Testis (tissue), 3 donors: ENCODE measurements around the gene LRRC47. TPM values are rescaled to one million over a fixed set of nuclear protein-coding genes. Genes with fewer than 3 reads are reported as not detected.

ENCODE experiments used
- DNase-seq: peaks from one replicate; pipeline ENCODE4 v3.0.0-alpha.2; 2019
- H3K27ac ChIP-seq, 2 donors: fragments of 200-600 bp; sonication (generic); one replicate each; pipeline ENCODE4 v1.5.1; 2019
- H3K27me3 ChIP-seq: fragments of 200-600 bp; sonication (generic); one replicate; pipeline ENCODE4 v1.5.1; 2019
- H3K36me3 ChIP-seq: fragments of 200-600 bp; sonication (generic); one replicate; pipeline ENCODE4 v1.5.1; 2017; ENCODE audit warnings: low read depth; ENCODE audit errors: missing control alignments
- H3K4me1 ChIP-seq: fragments of 200-600 bp; sonication (generic); one replicate; pipeline ENCODE4 v1.5.1; 2019
- H3K4me3 ChIP-seq, 2 donors: fragments of 200-600 bp; sonication (generic); one replicate each; pipeline ENCODE4 v1.5.1; 2017 to 2019
- H3K9me3 ChIP-seq: fragments of 200-600 bp; sonication (generic); one replicate; pipeline ENCODE4 v1.5.1; 2017
- POLR2A ChIP-seq: fragments of 450-650 bp; IDR thresholded peaks from one replicate; pipeline ENCODE4 v1.6.1; 2017; ENCODE audit warnings: antibody characterized with exemption, mild to moderate bottlenecking, moderate library complexity
- WGBS, 2 donors: methylation state at CpG; one replicate each; pipeline ENCODE4 v1.1.5; 2018; 5-methylcytosine and 5-hydroxymethylcytosine counted together
- intact Hi-C: fragments of 100-400 bp; cut with DNase I; formaldehyde crosslinking; loops from one replicate; pipeline ENCODE4 v1.15.1; 2023; ENCODE audit warnings: low total_unique reads
- polyA plus RNA-seq: library from polyadenylated mRNA; stranded (reverse); fragments of 350-450 nt; fragmentation: Illumina TruSeq; extraction: RNeasy Lipid Tissue Mini Kit (QIAGEN cat#74804); gene quantifications from one replicate; pipeline ENCODE4 v1.2.3, GENCODE V29; 2014; ENCODE audit warnings: low read depth, low replicate concordance; ENCODE audit not compliant: insufficient read depth
- total RNA-seq, 2 donors: library from RNA; depleted of rRNA; stranded (reverse); fragments of >200 nt; gene quantifications; one replicate each; pipeline ENCODE4 v1.2.3, GENCODE V29; 2016
- TF ChIP-seq, protein P1 (sequence below), 3 experiments: fragments of 450-650 bp in 2 of 3; fragments of 200-600 bp in 1 of 3; sonication (generic) in 1 of 3; IDR thresholded peaks; one replicate each; pipeline ENCODE4 v1.5.1; 2016 to 2019; ENCODE audit warnings: antibody characterized with exemption in 3 of 3, mild to moderate bottlenecking in 2 of 3, moderate library complexity in 1 of 3

Gene LRRC47
- total and polyA plus RNA-seq, 3 donors from 2014 or later: 27.6 to 46.6 (median 45.9) TPM

DNA sequence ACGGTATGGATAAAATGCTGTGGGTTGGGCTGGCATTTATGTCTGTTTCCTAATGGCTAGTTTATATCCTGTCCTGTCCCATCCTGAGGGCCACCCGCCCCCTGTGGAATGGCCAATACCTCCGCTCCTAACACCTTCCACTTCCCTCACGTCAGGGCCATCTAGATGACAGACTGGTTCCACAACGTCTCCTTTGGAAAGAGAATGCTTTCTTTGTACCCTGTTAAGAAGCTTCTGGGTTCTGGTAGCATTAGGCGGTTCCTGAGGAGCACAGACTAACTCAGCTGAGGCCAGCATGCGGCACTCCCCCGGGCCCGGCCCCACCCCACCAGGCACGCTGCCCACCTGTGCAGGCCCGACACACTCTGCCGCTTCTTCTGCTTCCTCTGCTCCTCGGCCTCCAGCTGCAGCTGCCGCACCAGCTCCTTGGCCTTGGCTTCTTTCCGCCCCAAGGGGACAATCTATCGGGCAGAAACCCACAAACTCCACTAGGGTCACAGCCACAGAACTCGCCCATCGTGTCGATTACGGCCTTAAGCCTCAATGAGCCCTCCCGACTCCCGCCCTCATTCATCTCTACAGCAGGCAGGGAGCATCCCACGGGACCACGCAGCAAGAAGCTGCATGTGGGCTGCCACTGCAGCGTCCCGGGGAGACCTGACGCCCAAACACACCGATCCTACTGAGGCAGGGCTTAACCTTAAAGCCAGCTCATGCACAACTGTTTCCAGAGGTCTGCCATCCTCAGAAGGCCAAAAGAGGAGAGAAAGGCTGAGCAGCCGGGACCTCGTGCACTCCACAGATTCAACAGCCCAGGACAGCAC, 12.4 kb downstream of the LRRC47 start:
- Histone ChIP-seq H3K9me3 (no peaks in the 10 kb centered on the region), H3K4me3 (no peak overlapping the region), H3K36me3 (no peaks in the 10 kb centered on the region), H3K27me3 (no peaks in the 10 kb centered on the region), H3K4me1 (no peaks in the 10 kb centered on the region), H3K27ac (no peak overlapping the region)
- WGBS, 2 donors: 66 to 75% methylated on average over 29 to 30 of the region's 30 CpGs
- intact Hi-C loops: no loop called here
- TF ChIP-seq POLR2A: no peak
- TF ChIP-seq, protein P1, sequence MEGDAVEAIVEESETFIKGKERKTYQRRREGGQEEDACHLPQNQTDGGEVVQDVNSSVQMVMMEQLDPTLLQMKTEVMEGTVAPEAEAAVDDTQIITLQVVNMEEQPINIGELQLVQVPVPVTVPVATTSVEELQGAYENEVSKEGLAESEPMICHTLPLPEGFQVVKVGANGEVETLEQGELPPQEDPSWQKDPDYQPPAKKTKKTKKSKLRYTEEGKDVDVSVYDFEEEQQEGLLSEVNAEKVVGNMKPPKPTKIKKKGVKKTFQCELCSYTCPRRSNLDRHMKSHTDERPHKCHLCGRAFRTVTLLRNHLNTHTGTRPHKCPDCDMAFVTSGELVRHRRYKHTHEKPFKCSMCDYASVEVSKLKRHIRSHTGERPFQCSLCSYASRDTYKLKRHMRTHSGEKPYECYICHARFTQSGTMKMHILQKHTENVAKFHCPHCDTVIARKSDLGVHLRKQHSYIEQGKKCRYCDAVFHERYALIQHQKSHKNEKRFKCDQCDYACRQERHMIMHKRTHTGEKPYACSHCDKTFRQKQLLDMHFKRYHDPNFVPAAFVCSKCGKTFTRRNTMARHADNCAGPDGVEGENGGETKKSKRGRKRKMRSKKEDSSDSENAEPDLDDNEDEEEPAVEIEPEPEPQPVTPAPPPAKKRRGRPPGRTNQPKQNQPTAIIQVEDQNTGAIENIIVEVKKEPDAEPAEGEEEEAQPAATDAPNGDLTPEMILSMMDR (IDR thresholded peaks at IDR 0.05): no peak
- DNase-seq: no peak

- no peak overlapping the region for H3K27ac ChIP-seq
- no peaks in the 10 kb centered on the region for H3K36me3 ChIP-seq
- no peaks in the 10 kb centered on the region for H3K9me3 ChIP-seq
- intact Hi-C loops: no loop called here
- WGBS, 2 donors: 89 to 90% methylated on average over 21 of the region's 21 CpGs
- DNase-seq: no peak
- peaks cover 10% of the 10 kb centered on the region for H3K4me1 ChIP-seq
- no peaks in the 10 kb centered on the region for H3K27me3 ChIP-seq
- H3K4me3 ChIP-seq: no peak overlapping the region
- TF ChIP-seq, protein P1 (IDR thresholded peaks at IDR 0.05): no peak
- TF ChIP-seq POLR2A: no peak
Measured at GRCh38 chr1:3780901-3781300, 15.4 kb downstream of the LRRC47 start.

GRCh38 chr1:3779912-3780416, 16.3 kb downstream of the LRRC47 start:
- no peak for TF ChIP-seq POLR2A
- TF ChIP-seq, protein P1 (IDR thresholded peaks at IDR 0.05): no peak
- Histone ChIP-seq H3K27ac (no peak overlapping the region), H3K4me3 (no peak overlapping the region), H3K9me3 (no peaks in the 10 kb centered on the region), H3K27me3 (no peaks in the 10 kb centered on the region), H3K4me1 (peaks cover 19% of the 10 kb centered on the region), H3K36me3 (no peaks in the 10 kb centered on the region)
- intact Hi-C loops: no loop called here
- no peak for DNase-seq
- WGBS, 2 donors: 93 to 96% methylated on average over 20 of the region's 20 CpGs

DNA sequence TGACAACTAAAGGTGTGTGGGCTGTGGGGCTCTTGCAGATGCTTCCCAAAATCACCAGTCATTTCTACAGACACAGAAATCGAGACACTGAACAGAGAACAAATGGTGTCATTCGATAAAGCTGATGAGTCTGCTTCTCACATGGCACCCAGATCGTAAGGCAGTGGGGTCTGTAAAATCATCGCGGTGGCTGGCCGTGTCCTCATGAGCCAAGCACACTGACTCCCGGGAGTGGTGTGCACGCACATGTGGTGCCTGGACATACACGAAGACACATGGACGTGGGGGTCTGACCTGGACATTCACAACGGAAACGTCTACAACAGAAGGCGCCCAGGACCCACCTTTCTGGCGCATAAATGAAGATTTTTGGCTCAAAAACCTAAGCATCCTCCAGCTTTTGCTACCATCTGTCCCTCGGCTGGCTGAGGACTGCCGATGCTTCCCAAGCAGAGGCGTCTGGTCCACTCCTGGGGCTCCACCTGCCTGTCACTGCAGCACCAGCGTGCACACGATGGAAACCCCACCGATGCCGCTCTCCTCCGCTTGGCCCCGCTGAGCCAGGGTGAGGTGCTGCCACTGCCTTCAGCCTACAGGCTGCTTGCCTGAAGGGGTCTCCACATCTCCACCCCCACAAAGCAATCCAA, 16.9 kb downstream of the LRRC47 start:
- Histone ChIP-seq H3K27me3 (no peaks in the 10 kb centered on the region), H3K27ac (no peak overlapping the region), H3K4me3 (no peak overlapping the region), H3K36me3 (no peaks in the 10 kb centered on the region), H3K4me1 (peaks cover 25% of the 10 kb centered on the region), H3K9me3 (no peaks in the 10 kb centered on the region)
- TF ChIP-seq POLR2A: no peak
- TF ChIP-seq, protein P1 (IDR thresholded peaks at IDR 0.05): no peak
- DNase-seq: no peak
- intact Hi-C loops: no loop called here
- 90 to 92% methylated on average over 16 to 23 of the region's 23 CpGs for WGBS, 2 donors
